GM19438 (cell line): ENCODE data around the gene PLEKHH1.
"Not testable (repeated sequence)": the region's sequence is repeated elsewhere in the genome, so short reads cannot be mapped to it uniquely, and the experiment has no call there.

Experiments used
- ATAC-seq: cut with Tn5 transposase; IDR thresholded peaks from one replicate; pipeline ENCODE4 v1.9.1; 2021; ENCODE audit warnings: low read depth; ENCODE audit not compliant: unreplicated experiment

The PLEKHH1 gene

GRCh38 chr14:67579636-67580035 is 46.5 kb downstream of the PLEKHH1 start:
- no peak for ATAC-seq

DNA sequence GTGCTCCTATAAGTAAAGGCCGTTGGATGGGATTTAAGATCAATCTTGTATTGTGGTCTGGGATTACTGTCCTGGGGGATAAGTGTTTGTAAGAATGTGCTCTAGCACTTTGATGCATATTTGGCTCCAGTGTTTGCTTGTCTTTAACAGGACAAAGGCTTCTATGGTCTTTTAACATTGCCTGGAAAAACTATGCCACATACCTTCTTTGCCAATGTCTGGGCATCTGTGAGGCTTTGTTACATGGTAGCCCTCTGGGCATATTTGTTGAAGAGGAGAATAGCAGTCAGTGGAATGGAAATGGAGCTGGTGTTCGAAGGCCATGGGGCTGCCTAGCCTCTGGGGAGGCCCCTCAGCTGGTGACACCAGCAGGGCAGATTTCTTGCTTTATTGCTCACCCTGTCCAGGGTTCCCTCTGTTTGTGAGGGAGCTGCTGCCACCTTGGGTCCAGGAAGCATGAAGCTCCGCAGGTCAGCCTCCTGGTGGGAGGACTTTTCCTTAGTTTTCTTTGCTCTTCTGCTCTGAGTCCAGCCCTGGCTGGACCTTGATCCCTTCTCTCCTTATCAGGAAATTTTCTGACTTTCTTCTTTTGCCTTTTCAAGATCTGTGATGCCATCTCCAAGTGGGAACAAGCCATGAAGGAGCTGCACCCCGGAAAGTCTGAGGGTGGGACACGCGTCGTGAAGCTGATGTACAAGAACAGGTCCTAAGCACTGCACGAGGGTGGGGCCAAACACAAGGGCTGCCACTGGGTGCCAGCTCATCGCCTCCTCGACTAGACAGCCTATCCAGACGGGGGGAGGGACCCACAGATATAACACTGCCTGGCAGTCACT is 47.5 kb downstream of the PLEKHH1 start:
- ATAC-seq = no peak

DNA sequence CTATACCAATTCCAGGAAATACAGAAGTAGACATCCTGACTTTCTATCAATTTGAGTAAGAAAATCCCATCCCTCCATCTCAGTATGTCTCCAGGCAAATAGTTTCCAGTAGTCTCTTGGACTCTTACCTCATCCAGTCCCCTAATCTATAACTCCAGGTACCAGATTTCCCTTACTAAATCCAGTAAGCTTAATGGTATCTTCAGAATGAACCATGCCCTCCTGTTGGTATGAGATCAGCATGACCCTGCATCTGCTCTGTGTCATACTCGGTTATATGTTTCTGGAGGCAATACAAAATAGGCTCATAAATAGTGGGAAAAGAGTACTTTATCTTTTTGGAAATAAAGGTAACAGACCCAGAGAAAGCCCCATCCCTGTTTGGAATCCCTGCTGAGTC is 48.6 kb downstream of the PLEKHH1 start:
- ATAC-seq = no peak

- ATAC-seq = no peak
These were observed 49.0 kb downstream of the PLEKHH1 start for GRCh38 chr14:67582061-67582460.

- no peak for ATAC-seq
These were observed 50.9 kb downstream of the PLEKHH1 start for GRCh38 chr14:67583711-67584644.

DNA sequence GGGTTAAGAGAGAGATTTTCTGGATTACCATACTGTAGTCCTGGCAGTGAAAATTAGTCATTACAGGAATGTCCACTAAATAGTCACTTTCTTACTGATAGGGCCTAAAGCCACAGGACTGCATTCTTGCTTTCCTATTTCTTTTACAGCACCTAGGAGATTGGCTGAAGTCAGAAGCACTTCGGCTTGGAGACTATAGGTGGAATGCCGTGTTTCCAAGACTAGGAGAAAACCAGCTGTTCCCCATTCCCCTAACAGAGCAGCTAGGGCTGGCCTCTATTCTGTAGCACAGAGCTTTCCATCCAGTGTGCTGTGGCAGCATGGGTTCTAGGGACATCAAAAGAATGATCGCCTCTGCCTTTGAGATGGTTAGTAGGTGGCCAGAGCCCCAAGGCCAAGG is 51.9 kb downstream of the PLEKHH1 start:
- ATAC-seq = no peak

- no peak for ATAC-seq
These were observed 53.3 kb downstream of the PLEKHH1 start for GRCh38 chr14:67586369-67586768.

DNA sequence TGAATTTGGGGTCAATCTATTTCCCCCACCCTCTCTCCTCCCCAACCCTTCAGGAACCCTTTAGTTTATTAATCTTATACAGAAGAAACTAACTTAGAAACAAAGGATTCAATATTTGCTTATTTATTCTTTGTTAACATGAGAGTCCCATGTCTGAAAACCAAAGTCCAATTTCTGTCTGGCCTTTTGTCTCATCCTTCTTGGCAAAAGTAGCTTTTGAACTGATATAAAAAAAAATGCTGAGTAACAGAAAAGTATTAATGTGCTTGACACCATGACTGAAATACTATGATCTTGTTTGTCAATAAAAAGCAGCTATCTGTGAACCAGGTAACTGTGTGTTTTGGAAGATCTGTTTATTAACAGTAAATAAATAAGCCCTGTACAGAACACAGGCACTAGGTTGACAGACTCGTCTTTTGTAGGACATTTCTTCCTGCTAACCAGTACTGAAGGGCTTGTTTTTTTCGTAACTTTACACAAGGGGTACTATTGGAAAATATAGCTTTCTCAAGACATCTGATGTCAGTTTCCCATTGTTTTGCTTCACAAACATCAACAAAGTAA is 56.2 kb downstream of the PLEKHH1 start:
- ATAC-seq = no peak

DNA sequence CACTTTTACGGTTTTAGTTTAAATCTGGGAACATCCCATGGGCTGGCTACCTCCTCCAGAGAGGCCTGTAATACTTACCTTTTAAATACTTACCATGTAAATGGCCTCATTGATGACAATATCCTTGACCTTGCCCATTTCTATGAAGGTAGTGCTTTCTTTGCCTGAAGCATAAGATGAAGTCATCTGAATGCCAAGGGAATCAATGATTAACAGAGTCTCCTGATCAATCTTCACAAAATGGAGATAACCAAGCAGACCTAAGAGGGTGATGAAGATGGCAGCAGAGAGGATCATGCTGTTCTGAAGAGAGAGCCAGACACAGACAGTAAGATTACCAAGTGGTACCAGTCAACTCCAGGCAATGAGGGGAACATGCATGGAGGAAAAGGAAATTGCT is 60.6 kb downstream of the PLEKHH1 start:
- not testable (repeated sequence) for ATAC-seq

- ATAC-seq = no peak
These were observed 62.3 kb downstream of the PLEKHH1 start for GRCh38 chr14:67595392-67595791.

DNA sequence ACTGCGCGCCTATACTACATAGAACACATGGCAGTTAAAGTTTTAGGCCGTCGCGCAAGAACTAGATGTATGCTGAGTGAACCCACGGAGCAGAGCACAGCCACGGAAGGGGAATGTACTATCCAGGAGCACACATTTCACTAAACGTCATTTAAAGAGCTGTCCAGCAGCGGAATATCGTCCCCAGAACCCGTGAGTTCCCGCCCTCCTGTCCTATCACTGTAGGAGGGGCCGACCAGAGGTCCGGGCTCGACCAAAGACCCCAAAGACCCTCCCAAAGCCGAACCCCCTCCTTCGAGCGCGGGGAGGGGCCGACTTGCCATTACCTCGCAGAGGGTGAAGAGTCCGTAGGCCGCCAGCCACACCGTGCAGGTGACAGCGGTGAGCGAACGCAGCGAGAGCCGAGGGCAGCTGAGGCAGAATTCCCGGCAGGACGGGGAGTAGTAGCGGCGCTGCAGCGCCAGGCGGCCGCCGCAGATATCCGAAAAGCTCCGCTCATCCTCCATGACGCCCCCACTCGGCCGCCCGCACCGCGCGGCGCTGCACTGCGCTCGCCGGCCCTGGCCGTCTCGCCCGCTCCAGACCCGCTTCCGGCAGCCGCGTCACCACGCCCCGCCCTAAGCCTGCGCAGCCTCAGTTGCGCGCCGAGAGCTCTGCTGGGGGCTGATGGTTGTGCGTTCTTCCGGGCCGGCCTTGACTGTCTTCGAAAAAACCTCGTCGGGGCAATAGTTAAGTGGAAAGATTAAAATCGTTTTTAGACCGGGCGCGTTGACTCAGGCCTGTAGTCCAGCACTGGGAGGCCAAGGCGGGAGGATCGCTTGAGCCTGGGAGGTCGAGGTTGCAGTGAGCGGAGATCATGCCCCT is 66.8 kb downstream of the PLEKHH1 start, which contains the start of gene PIGH:
Gene PIGH, minus strand, starts transcription at position 571 of the 864 bp plus-strand sequence. Its CDS starts 65 bp downstream, at position 506.
- ATAC-seq = peak; percentile 88

- not testable (repeated sequence) for ATAC-seq
These were observed 67.5 kb downstream of the PLEKHH1 start for GRCh38 chr14:67600562-67600974.

- ATAC-seq = no peak
These were observed 69.0 kb downstream of the PLEKHH1 start for GRCh38 chr14:67602076-67602475.

GRCh38 chr14:67602995-67603545 is 70.0 kb downstream of the PLEKHH1 start:
- ATAC-seq = peak; percentile 74

DNA sequence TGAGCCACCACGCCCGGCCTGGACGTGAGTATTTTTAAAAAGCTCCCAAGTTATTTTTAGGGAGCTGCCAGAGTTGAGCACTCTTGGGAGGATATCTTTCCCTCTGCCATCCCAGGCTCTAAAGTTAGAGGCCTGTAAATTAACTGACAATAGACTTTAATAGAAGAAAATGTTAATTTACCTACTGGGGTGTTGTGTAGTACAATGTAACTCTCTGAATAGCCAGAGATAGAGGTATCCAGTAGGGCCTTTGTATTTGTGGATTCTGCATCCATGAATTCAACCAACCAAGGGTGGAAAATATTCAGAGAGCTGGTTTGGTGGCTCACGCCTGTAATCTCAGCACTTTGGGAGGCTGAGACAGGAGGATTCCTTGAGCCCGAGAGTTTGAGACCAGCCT is 74.6 kb downstream of the PLEKHH1 start:
- no peak for ATAC-seq

DNA sequence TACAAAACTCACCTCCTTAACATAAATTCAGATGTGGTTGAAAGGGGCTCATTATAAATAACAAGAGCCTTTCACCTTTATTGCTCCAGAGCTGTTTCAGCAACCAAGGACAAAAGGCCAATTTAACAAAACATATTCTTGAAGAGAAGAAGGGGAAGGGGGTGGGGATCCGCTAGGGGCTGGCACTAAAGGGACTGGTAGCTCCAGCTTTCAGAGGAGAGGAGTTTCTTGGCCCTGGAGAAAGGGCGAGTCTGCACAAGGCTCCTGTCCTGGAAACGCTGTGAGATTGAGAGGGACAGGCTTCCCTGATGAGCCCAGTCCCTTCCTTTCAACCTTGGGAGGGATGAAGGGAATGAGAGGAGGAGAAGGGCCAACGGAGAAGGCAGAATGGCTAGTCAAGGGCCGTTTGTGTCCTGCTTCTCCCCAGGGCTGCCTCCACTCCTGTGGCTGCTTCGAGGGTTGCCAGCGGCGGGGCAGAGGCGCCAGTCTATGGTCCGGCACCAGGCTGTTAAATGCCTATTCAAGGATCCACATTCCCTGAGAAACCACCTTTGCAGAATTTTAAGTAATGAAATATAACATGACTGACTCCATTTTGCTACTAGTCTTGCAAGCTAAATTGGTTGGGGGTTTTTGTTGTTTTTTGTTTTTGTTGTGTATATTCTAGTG is 76.7 kb downstream of the PLEKHH1 start:
- no peak for ATAC-seq

DNA sequence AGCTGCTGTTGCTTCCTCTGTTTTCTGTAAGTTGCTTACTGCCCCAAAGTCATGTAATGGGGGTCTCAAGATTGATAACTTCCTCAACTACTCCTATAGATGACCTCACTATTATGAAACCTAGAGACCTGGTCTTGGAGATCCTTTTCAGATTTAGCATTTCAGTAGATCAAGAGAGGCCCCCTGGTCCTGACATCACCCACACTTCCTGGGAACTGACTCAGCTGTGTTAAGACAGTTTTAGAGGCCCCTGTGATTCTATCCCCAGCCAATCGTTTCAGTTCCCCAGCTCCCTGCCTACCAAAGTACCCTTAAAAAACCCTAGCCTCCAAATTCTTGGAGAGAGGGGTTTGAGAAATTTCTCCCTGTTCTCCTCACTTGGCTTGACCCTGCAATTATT is 77.4 kb downstream of the PLEKHH1 start:
- ATAC-seq = no peak

GRCh38 chr14:67618617-67619063 is 85.5 kb downstream of the PLEKHH1 start:
- no peak for ATAC-seq
